ENCODE results near the gene TBC1D4.
A peak's percentile ranks its signal among the peaks of the same experiment; 100 is the strongest.

TBC1D4 gene

GRCh38 chr13:75299246-75299645 is 182.7 kb downstream of the TBC1D4 start:
- TF ChIP-seq EZH2phosphoT487 (IDR thresholded peaks at IDR 0.05; ENCODE audit: borderline replicate concordance) (no peak), CTCF (conservative IDR thresholded peaks at IDR 0.05; ENCODE audit: low read length) (no peak)

GRCh38 chr13:75296641-75297040 is 185.3 kb downstream of the TBC1D4 start:
- TF ChIP-seq EZH2phosphoT487 (IDR thresholded peaks at IDR 0.05; ENCODE audit: borderline replicate concordance) = no peak
- TF ChIP-seq CTCF (conservative IDR thresholded peaks at IDR 0.05; ENCODE audit: low read length) = no peak
- H3K79me2 ChIP-seq (ENCODE audit: insufficient read depth, low read length) = no peaks in the 10 kb centered on the region
- H4K20me1 ChIP-seq (ENCODE audit: insufficient read depth, low read length, poor library complexity, severe bottlenecking) = no peaks in the 10 kb centered on the region
- no peak overlapping the region for H2AFZ ChIP-seq (ENCODE audit: low read length)
- no peaks in the 10 kb centered on the region for H3K9me2 ChIP-seq (replicated peaks; ENCODE audit: low read depth, low read length)
- H3K9ac ChIP-seq (ENCODE audit: low read depth, low read length, poor library complexity, severe bottlenecking) = no peak overlapping the region
- H3K9me3 ChIP-seq (ENCODE audit: insufficient read depth, low read depth, low read length) = no peaks in the 10 kb centered on the region
- H3K4me3 ChIP-seq (ENCODE audit: low read length, poor library complexity, severe bottlenecking) = peak overlapping the region; percentile 28
- no peaks in the 10 kb centered on the region for H3K27me3 ChIP-seq (ENCODE audit: insufficient read depth, low read length, poor library complexity, severe bottlenecking)
- peaks cover 31% of the 10 kb centered on the region for H3K4me1 ChIP-seq (ENCODE audit: insufficient read depth, low read length, poor library complexity, severe bottlenecking)
- H3K4me2 ChIP-seq (ENCODE audit: low read depth, low read length, poor library complexity, severe bottlenecking) = peak overlapping the region; percentile 63
- peaks cover 2% of the 10 kb centered on the region; the same call in 1 of the 2 replicates for H3K36me3 ChIP-seq (ENCODE audit: insufficient read depth, low read length)
- H3F3A ChIP-seq (ENCODE audit: low read depth) = peaks cover 7% of the 10 kb centered on the region; the same call in 1 of the 2 replicates

More at GRCh38 chr13:75299246-75299645, 182.7 kb downstream of the TBC1D4 start:
- peaks cover 3% of the 10 kb centered on the region; the same call in 1 of the 2 replicates for H3K36me3 ChIP-seq (ENCODE audit: insufficient read depth, low read length)
- H2AFZ ChIP-seq (ENCODE audit: low read length) = no peak overlapping the region
- H3F3A ChIP-seq (ENCODE audit: low read depth) = peaks cover 7% of the 10 kb centered on the region; the same call in 1 of the 2 replicates
- no peaks in the 10 kb centered on the region for H3K79me2 ChIP-seq (ENCODE audit: insufficient read depth, low read length)
- no peaks in the 10 kb centered on the region for H4K20me1 ChIP-seq (ENCODE audit: insufficient read depth, low read length, poor library complexity, severe bottlenecking)
- peaks cover 26% of the 10 kb centered on the region for H3K4me1 ChIP-seq (ENCODE audit: insufficient read depth, low read length, poor library complexity, severe bottlenecking)
- no peak overlapping the region for H3K4me2 ChIP-seq (ENCODE audit: low read depth, low read length, poor library complexity, severe bottlenecking)
- H3K27me3 ChIP-seq (ENCODE audit: insufficient read depth, low read length, poor library complexity, severe bottlenecking) = no peaks in the 10 kb centered on the region
- H3K9ac ChIP-seq (ENCODE audit: low read depth, low read length, poor library complexity, severe bottlenecking) = no peak overlapping the region
- H3K4me3 ChIP-seq (ENCODE audit: low read length, poor library complexity, severe bottlenecking) = no peak overlapping the region
- no peaks in the 10 kb centered on the region for H3K9me3 ChIP-seq (ENCODE audit: insufficient read depth, low read depth, low read length)
- no peaks in the 10 kb centered on the region for H3K9me2 ChIP-seq (replicated peaks; ENCODE audit: low read depth, low read length)

- Histone ChIP-seq H3K4me2 (ENCODE audit: low read depth, low read length, poor library complexity, severe bottlenecking) (peak overlapping the region; percentile 63), H3K9me3 (ENCODE audit: insufficient read depth, low read depth, low read length) (no peaks in the 10 kb centered on the region), H3K79me2 (ENCODE audit: insufficient read depth, low read length) (no peaks in the 10 kb centered on the region)
These were observed 186.8 kb downstream of the TBC1D4 start for GRCh38 chr13:75295201-75295600.

More at GRCh38 chr13:75295201-75295600, 186.8 kb downstream of the TBC1D4 start:
- Histone ChIP-seq H3K4me3 (ENCODE audit: low read length, poor library complexity, severe bottlenecking) (no peak overlapping the region), H3K4me1 (ENCODE audit: insufficient read depth, low read length, poor library complexity, severe bottlenecking) (peaks cover 31% of the 10 kb centered on the region), H4K20me1 (ENCODE audit: insufficient read depth, low read length, poor library complexity, severe bottlenecking) (no peaks in the 10 kb centered on the region), H3K27me3 (ENCODE audit: insufficient read depth, low read length, poor library complexity, severe bottlenecking) (no peaks in the 10 kb centered on the region), H3K9me2 (replicated peaks; ENCODE audit: low read depth, low read length) (no peaks in the 10 kb centered on the region), H3K36me3 (ENCODE audit: insufficient read depth, low read length) (peaks cover 6% of the 10 kb centered on the region; the same call in 1 of the 2 replicates), H3F3A (ENCODE audit: low read depth) (peaks cover 7% of the 10 kb centered on the region; the same call in 1 of the 2 replicates), H2AFZ (ENCODE audit: low read length) (no peak overlapping the region), H3K9ac (ENCODE audit: low read depth, low read length, poor library complexity, severe bottlenecking) (peak overlapping the region; percentile 29)
- TF ChIP-seq CTCF (conservative IDR thresholded peaks at IDR 0.05; ENCODE audit: low read length) (no peak), EZH2phosphoT487 (IDR thresholded peaks at IDR 0.05; ENCODE audit: borderline replicate concordance) (no peak)
